ENCODE results near the gene PHYKPL. TPM values are rescaled to one million over a fixed set of nuclear protein-coding genes. Genes with fewer than 3 reads are reported as not detected.

Gene PHYKPL
- total and polyA plus RNA-seq, 2 of the 13 experiments (the other 11 are each of a cell fraction or from before 2014, with no cell fraction given): 18.0 to 78.6 TPM

- H3K9me3 ChIP-seq (ENCODE audit: low read length): no peaks in the 10 kb centered on the region
- in situ Hi-C loops (cut with HindIII; ENCODE audit: extremely low pct_ligation_motif_present, low pct_unique_long_range_greater_than_20kb) (no loop called here), intact Hi-C loops (cut with micrococcal nuclease; ENCODE audit: unreplicated experiment) (no loop called here)
- no peaks in the 10 kb centered on the region for H3K36me3 ChIP-seq (replicated peaks in 1 of 2; ENCODE audit: control insufficient read depth in 1 of 2, insufficient read depth in 2 of 2, low read length in 2 of 2)
- H2AFZ ChIP-seq (ENCODE audit: low read length): no peak overlapping the region
- DNase-seq (ENCODE audit: low spot score) (no peak), FAIRE-seq (no peak), ATAC-seq (no peak)
- H4K20me1 ChIP-seq (ENCODE audit: insufficient read depth, low read length): no peaks in the 10 kb centered on the region
- no TSS peak for BruUV-seq (replicated peaks)
- H3K27me3 ChIP-seq (ENCODE audit: control insufficient read depth in 1 of 2, insufficient read depth in 2 of 2, low read length in 2 of 2): no peaks in the 10 kb centered on the region
- H3K9ac ChIP-seq (ENCODE audit: insufficient read depth, low read depth, low read length): no peak overlapping the region
- no peak overlapping the region for H3K27ac ChIP-seq (ENCODE audit: extremely low read length, insufficient read depth, low read length)
- H3K79me2 ChIP-seq (ENCODE audit: insufficient read depth, low read length): no peaks in the 10 kb centered on the region
- H3K4me3 ChIP-seq (replicated peaks in 1 of 3; ENCODE audit: insufficient read depth in 1 of 3, low read depth in 2 of 3, low read length in 3 of 3): no peak overlapping the region
- CTCF ChIA-PET (ENCODE audit: low intra/inter-chr PET ratio, low total read pairs): no interaction called here
- H3K4me1 ChIP-seq (ENCODE audit: insufficient read depth, low read length): no peaks in the 10 kb centered on the region
- no peak overlapping the region for H3K4me2 ChIP-seq (ENCODE audit: low read depth, low read length)
- WGBS (ENCODE audit: low lambda C conversion rate): 5% methylated on average over 4 of the region's 4 CpGs
- POLR2A ChIA-PET: no interaction called here
- TF ChIP-seq, protein P1, sequence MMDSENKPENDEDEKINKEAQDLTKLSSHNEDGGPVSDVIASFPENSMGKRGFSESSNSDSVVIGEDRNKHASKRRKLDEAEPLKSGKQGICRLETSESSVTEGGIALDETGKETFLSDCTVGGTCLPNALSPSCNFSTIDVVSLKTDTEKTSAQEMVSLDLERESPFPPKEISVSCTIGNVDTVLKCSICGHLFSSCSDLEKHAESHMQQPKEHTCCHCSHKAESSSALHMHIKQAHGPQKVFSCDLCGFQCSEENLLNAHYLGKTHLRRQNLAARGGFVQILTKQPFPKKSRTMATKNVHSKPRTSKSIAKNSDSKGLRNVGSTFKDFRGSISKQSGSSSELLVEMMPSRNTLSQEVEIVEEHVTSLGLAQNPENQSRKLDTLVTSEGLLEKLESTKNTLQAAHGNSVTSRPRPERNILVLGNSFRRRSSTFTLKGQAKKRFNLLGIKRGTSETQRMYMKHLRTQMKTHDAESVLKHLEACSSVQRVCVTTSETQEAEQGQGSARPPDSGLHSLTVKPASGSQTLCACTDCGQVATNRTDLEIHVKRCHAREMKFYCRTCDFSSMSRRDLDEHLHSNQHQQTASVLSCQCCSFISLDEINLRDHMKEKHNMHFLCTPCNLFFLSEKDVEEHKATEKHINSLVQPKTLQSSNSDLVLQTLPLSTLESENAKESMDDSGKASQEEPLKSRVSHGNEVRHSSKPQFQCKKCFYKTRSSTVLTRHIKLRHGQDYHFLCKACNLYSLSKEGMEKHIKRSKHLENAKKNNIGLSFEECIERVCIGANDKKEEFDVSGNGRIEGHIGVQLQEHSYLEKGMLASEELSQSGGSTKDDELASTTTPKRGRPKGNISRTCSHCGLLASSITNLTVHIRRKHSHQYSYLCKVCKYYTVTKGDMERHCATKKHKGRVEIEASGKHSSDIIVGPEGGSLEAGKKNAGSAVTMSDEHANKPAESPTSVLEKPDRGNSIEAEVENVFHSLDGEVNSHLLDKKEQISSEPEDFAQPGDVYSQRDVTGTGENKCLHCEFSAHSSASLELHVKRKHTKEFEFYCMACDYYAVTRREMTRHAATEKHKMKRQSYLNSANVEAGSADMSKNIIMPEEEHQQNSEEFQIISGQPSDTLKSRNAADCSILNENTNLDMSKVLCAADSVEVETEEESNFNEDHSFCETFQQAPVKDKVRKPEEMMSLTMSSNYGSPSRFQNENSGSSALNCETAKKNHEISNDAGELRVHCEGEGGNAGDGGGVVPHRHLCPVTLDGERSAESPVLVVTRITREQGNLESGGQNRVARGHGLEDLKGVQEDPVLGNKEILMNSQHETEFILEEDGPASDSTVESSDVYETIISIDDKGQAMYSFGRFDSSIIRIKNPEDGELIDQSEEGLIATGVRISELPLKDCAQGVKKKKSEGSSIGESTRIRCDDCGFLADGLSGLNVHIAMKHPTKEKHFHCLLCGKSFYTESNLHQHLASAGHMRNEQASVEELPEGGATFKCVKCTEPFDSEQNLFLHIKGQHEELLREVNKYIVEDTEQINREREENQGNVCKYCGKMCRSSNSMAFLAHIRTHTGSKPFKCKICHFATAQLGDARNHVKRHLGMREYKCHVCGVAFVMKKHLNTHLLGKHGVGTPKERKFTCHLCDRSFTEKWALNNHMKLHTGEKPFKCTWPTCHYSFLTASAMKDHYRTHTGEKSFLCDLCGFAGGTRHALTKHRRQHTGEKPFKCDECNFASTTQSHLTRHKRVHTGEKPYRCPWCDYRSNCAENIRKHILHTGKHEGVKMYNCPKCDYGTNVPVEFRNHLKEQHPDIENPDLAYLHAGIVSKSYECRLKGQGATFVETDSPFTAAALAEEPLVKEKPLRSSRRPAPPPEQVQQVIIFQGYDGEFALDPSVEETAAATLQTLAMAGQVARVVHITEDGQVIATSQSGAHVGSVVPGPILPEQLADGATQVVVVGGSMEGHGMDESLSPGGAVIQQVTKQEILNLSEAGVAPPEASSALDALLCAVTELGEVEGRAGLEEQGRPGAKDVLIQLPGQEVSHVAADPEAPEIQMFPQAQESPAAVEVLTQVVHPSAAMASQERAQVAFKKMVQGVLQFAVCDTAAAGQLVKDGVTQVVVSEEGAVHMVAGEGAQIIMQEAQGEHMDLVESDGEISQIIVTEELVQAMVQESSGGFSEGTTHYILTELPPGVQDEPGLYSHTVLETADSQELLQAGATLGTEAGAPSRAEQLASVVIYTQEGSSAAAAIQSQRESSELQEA (CRISPR knock-in tag; IDR thresholded peaks at IDR 0.05; ENCODE audit: not compliant biosample characterization): no peak
- TF ChIP-seq ZNF350 (CRISPR knock-in tag; IDR thresholded peaks at IDR 0.05; ENCODE audit: borderline replicate concordance, low read depth) (no peak), RARG (CRISPR knock-in tag; IDR thresholded peaks at IDR 0.05; ENCODE audit: low read depth) (no peak), AKAP8 (CRISPR knock-in tag; IDR thresholded peaks at IDR 0.05) (no peak), ASH2L (IDR thresholded peaks at IDR 0.05; ENCODE audit: insufficient read length, low read depth, low read length) (no peak), NPAS2 (CRISPR knock-in tag; IDR thresholded peaks at IDR 0.05; ENCODE audit: borderline replicate concordance) (no peak), GLMP (CRISPR knock-in tag; IDR thresholded peaks at IDR 0.05; ENCODE audit: borderline replicate concordance) (no peak), SMC3 (IDR thresholded peaks at IDR 0.05; ENCODE audit: low read length) (no peak), ZSCAN22 (CRISPR knock-in tag; IDR thresholded peaks at IDR 0.05) (no peak), RFXANK (CRISPR knock-in tag; IDR thresholded peaks at IDR 0.05) (no peak), ZNF451 (CRISPR knock-in tag; IDR thresholded peaks at IDR 0.05) (no peak), ZNF484 (CRISPR knock-in tag; IDR thresholded peaks at IDR 0.05; ENCODE audit: borderline replicate concordance, low read depth) (no peak), ZNF556 (CRISPR knock-in tag; IDR thresholded peaks at IDR 0.05; ENCODE audit: borderline replicate concordance) (no peak)
- TF ChIP-seq, protein P2, sequence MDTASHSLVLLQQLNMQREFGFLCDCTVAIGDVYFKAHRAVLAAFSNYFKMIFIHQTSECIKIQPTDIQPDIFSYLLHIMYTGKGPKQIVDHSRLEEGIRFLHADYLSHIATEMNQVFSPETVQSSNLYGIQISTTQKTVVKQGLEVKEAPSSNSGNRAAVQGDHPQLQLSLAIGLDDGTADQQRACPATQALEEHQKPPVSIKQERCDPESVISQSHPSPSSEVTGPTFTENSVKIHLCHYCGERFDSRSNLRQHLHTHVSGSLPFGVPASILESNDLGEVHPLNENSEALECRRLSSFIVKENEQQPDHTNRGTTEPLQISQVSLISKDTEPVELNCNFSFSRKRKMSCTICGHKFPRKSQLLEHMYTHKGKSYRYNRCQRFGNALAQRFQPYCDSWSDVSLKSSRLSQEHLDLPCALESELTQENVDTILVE (CRISPR knock-in tag; IDR thresholded peaks at IDR 0.05): no peak
Observed at GRCh38 chr5:178182158-178182876, 50.3 kb downstream of the PHYKPL start.
